Measurements from ENCODE around the gene GPER1. TPM values are rescaled to one million over a fixed set of nuclear protein-coding genes. Genes with fewer than 3 reads are reported as not detected.
"Not testable (repeated sequence)": the region's sequence is repeated elsewhere in the genome, so short reads cannot be mapped to it uniquely, and the experiment has no call there.

The GPER1 gene
- total and polyA plus RNA-seq, 2 experiments from 2014 or later = 0.89 TPM; not detected in 1

GRCh38 chr7:1142051-1142635, 54.2 kb downstream of the GPER1 start (continued):
- TF ChIP-seq ZNF331 (CRISPR knock-in tag; IDR thresholded peaks at IDR 0.05; ENCODE audit: low read depth) (no peak), POLR2AphosphoS5 (IDR thresholded peaks at IDR 0.05; ENCODE audit: low read depth) (no peak), CTCF (conservative IDR thresholded peaks at IDR 0.05; ENCODE audit: low read depth in 2 of 2) (no peak), ZNF114 (CRISPR knock-in tag; IDR thresholded peaks at IDR 0.05) (no peak)

- not testable (repeated sequence) for DNase-seq (ENCODE audit: low spot score); H3K4me1 Mint-ChIP-seq; H3F3A ChIP-seq (replicated peaks; ENCODE audit: low read depth); H2AFZ ChIP-seq; H3K4me1 ChIP-seq (ENCODE audit: insufficient read depth); H3K27me3 ChIP-seq (ENCODE audit: insufficient read depth); H3K79me2 ChIP-seq (replicated peaks; ENCODE audit: insufficient read depth); H3K27ac ChIP-seq (ENCODE audit: low read depth); H4K20me1 ChIP-seq (replicated peaks; ENCODE audit: insufficient read depth); H3K9me2 ChIP-seq (ENCODE audit: insufficient read depth); H3K36me3 ChIP-seq (ENCODE audit: insufficient read depth); H3K36me3 Mint-ChIP-seq (ENCODE audit: low read depth); H3K4me2 ChIP-seq; H3K27ac Mint-ChIP-seq; ATAC-seq; H3K4me3 ChIP-seq; H3K4me3 Mint-ChIP-seq; H3K27me3 Mint-ChIP-seq (ENCODE audit: insufficient read depth, low read depth, poor library complexity); H3K9me3 Mint-ChIP-seq
Measured at GRCh38 chr7:1143031-1143430, 55.1 kb downstream of the GPER1 start.

Other genes starting within 250 kb of the GPER1 start
- gene GET4, start 211.6 kb upstream of the GPER1 start, total RNA-seq (2014; rRNA removed; shearing (Covaris generic)) = 55.0 and 79.1 TPM in 2 replicates
- gene GET4, start 211.6 kb upstream of the GPER1 start, polyA plus RNA-seq (2016; fragmentation: Nextera tagmentation; extraction: Ambion mirVana) = 48.0 and 54.5 TPM in 2 replicates
- gene ADAP1, start 133.4 kb upstream of the GPER1 start, total RNA-seq (2014; rRNA removed; shearing (Covaris generic)) = 4.3 and 9.6 TPM in 2 replicates
- gene ADAP1, start 133.4 kb upstream of the GPER1 start, polyA plus RNA-seq (2016; fragmentation: Nextera tagmentation; extraction: Ambion mirVana) = 1.9 and 2.2 TPM in 2 replicates
- 6.2 and 11.7 TPM in 2 replicates for gene COX19, start 112.6 kb upstream of the GPER1 start, total RNA-seq (2014; rRNA removed; shearing (Covaris generic))
- gene COX19, start 112.6 kb upstream of the GPER1 start, polyA plus RNA-seq (2016; fragmentation: Nextera tagmentation; extraction: Ambion mirVana) = 12.6 and 13.9 TPM in 2 replicates
- gene CYP2W1, start 104.9 kb upstream of the GPER1 start, total RNA-seq (2014; rRNA removed; shearing (Covaris generic)) = not detected in 2 replicates
- gene CYP2W1, start 104.9 kb upstream of the GPER1 start, polyA plus RNA-seq (2016; fragmentation: Nextera tagmentation; extraction: Ambion mirVana) = not detected in 2 replicates
- 0.16 and 0.28 TPM in 2 replicates for gene GPR146, start 43.6 kb upstream of the GPER1 start, total RNA-seq (2014; rRNA removed; shearing (Covaris generic))
- gene GPR146, start 43.6 kb upstream of the GPER1 start, polyA plus RNA-seq (2016; fragmentation: Nextera tagmentation; extraction: Ambion mirVana) = 0.37 TPM in 1 of 2 replicates, not detected in the other
- gene ZFAND2A, start 72.1 kb downstream of the GPER1 start, total RNA-seq (2014; rRNA removed; shearing (Covaris generic)) = 14.4 and 15.3 TPM in 2 replicates
- gene ZFAND2A, start 72.1 kb downstream of the GPER1 start, polyA plus RNA-seq (2016; fragmentation: Nextera tagmentation; extraction: Ambion mirVana) = 29.2 and 30.3 TPM in 2 replicates
- gene UNCX, start 144.8 kb downstream of the GPER1 start, total RNA-seq (2014; rRNA removed; shearing (Covaris generic)) = not detected in 2 replicates
- not detected in 2 replicates for gene UNCX, start 144.8 kb downstream of the GPER1 start, polyA plus RNA-seq (2016; fragmentation: Nextera tagmentation; extraction: Ambion mirVana)